K562 (cell line): ENCODE data around the gene PRKAA1.
"Not testable (repeated sequence)": the region's sequence is repeated elsewhere in the genome, so short reads cannot be mapped to it uniquely, and the experiment has no call there.

Source experiments
- BRCA1 ChIP-seq, 2 experiments: fragments of 450-650 bp in 1 of 2; sonication (generic) in 1 of 2; formaldehyde crosslinking in 1 of 2; IDR thresholded peaks; 2 replicates each; pipeline versions ENCODE4 v1.5.0 to v1.6.1; 2017 to 2020; ENCODE audit warnings: mild to moderate bottlenecking in 1 of 2, missing genetic modification reagents in 1 of 2
- FOSL1 ChIP-seq: fragments of 200-800 bp; sonication (Bioruptor generic); conservative IDR thresholded peaks from 2 replicates; pipeline ENCODE4 v1.6.1; 2016; ENCODE audit warnings: missing genetic modification characterization, missing compliant biosample characterization
- MTA1 ChIP-seq: fragments of 450-650 bp; IDR thresholded peaks from 2 replicates; pipeline ENCODE4 v1.6.1; 2017; ENCODE audit warnings: borderline replicate concordance
- MYC ChIP-seq, 2 experiments: fragments of 250-450 bp in 1 of 2; sonication (Bioruptor Pico) in 1 of 2; IDR thresholded peaks; 2 replicates each; pipeline versions ENCODE4 v1.5.1 to v1.6.1; 2012 to 2021; ENCODE audit warnings: low read depth in 2 of 2, borderline replicate concordance in 1 of 2, improper control_type of control experiment in 1 of 2, low read length in 1 of 2, mild to moderate bottlenecking in 1 of 2, moderate library complexity in 1 of 2
- RBBP5 ChIP-seq: fragments of 200-600 bp; sonication (generic); IDR thresholded peaks from 2 replicates; pipeline ENCODE4 v1.6.1; 2012; ENCODE audit warnings: borderline replicate concordance, mild to moderate bottlenecking, low read length, control low read depth, inconsistent platforms; ENCODE audit not compliant: insufficient read depth, poor library complexity, severe bottlenecking
- RBM39 ChIP-seq: fragments of 200-400 bp; formaldehyde crosslinking; optimal IDR thresholded peaks from 2 replicates; pipeline ENCODE3; 2018; ENCODE audit warnings: low read depth, low read length
- ZNF282 ChIP-seq: sonication (generic); formaldehyde crosslinking; IDR thresholded peaks from 2 replicates; pipeline ENCODE4 v1.8.1; 2023; ENCODE audit warnings: missing genetic modification reagents
- TF ChIP-seq, protein P1 (sequence below), 3 experiments: IDR thresholded peaks in 2 of 3; conservative IDR thresholded peaks in 1 of 3; 2 replicates each; pipeline ENCODE4 v1.5.1; 2011 to 2012; ENCODE audit warnings: low read length in 3 of 3, mild to moderate bottlenecking in 3 of 3, control low read depth in 2 of 3, improper control_type of control experiment in 1 of 3, inconsistent platforms in 1 of 3, low read depth in 1 of 3, mixed read lengths in 1 of 3, moderate library complexity in 1 of 3; ENCODE audit not compliant: insufficient read depth in 2 of 3
- TF ChIP-seq, protein P2 (sequence below): fragments of 250-450 bp; sonication (Bioruptor Pico); IDR thresholded peaks from 2 replicates; pipeline ENCODE4 v1.8.0; 2021; ENCODE audit warnings: borderline replicate concordance, mild to moderate bottlenecking, moderate library complexity; ENCODE audit not compliant: poor library complexity, severe bottlenecking

DNA sequence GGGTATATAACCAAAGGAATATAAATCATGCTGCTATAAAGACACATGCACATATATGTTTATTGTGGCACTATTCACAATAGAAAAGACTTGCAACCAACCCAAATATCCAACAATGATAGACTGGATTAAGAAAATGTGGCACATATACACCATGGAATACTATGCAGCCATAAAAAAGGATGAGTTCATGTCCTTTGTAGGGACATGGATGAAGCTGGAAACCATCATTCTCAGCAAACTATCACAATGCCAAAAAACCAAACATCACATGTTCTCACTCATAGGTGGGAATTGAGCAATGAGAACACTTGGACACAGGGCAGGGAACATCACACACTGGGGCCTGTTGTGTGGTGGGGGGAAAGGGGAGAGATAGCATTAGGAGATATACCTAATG, 87.6 kb downstream of the PRKAA1 start:
- TF ChIP-seq, protein P1, sequence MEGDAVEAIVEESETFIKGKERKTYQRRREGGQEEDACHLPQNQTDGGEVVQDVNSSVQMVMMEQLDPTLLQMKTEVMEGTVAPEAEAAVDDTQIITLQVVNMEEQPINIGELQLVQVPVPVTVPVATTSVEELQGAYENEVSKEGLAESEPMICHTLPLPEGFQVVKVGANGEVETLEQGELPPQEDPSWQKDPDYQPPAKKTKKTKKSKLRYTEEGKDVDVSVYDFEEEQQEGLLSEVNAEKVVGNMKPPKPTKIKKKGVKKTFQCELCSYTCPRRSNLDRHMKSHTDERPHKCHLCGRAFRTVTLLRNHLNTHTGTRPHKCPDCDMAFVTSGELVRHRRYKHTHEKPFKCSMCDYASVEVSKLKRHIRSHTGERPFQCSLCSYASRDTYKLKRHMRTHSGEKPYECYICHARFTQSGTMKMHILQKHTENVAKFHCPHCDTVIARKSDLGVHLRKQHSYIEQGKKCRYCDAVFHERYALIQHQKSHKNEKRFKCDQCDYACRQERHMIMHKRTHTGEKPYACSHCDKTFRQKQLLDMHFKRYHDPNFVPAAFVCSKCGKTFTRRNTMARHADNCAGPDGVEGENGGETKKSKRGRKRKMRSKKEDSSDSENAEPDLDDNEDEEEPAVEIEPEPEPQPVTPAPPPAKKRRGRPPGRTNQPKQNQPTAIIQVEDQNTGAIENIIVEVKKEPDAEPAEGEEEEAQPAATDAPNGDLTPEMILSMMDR (IDR thresholded peaks at IDR 0.05 in 2 of 3, conservative IDR thresholded peaks at IDR 0.05 in 1 of 3; ENCODE audit: insufficient read depth in 2 of 3, low read depth in 1 of 3, low read length in 3 of 3) = not testable (repeated sequence)
- not testable (repeated sequence) for TF ChIP-seq MYC (IDR thresholded peaks at IDR 0.05; ENCODE audit: low read depth, low read length); MYC (CRISPR knock-in tag; IDR thresholded peaks at IDR 0.05; ENCODE audit: borderline replicate concordance, low read depth); BRCA1 (IDR thresholded peaks at IDR 0.05); BRCA1 (CRISPR knock-in tag; IDR thresholded peaks at IDR 0.05); RBBP5; MTA1; FOSL1 (tag); RBM39; ZNF282 (CRISPR knock-in tag)
- TF ChIP-seq, protein P2, sequence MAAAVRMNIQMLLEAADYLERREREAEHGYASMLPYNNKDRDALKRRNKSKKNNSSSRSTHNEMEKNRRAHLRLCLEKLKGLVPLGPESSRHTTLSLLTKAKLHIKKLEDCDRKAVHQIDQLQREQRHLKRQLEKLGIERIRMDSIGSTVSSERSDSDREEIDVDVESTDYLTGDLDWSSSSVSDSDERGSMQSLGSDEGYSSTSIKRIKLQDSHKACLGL (CRISPR knock-in tag) = not testable (repeated sequence)
